CD4-positive, alpha-beta T cell (primary cell): ENCODE results near the gene BARHL1. TPM values are rescaled to one million over a fixed set of nuclear protein-coding genes. Genes with fewer than 3 reads are reported as not detected.

Experiments used
- ATAC-seq: fragments of 200-7000 bp; cut with Tn5 transposase; one replicate; pipeline ENCODE4 v1.10.0; 2022; ENCODE audit warnings: mild to moderate bottlenecking; ENCODE audit not compliant: poor library complexity
- CTCF ChIA-PET: fragments of 350-600 bp; sonication (Branson Sonifier 250); formaldehyde crosslinking; loops from one replicate; lab custom pipeline; 2021; ENCODE audit warnings: antibody characterized with exemption, inconsistent platforms; lab: Charles Lee
- POLR2A ChIA-PET: fragments of 350-600 bp; sonication (Branson Sonifier 250); formaldehyde crosslinking; loops from one replicate; lab custom pipeline; 2021; ENCODE audit warnings: antibody characterized with exemption, inconsistent platforms; lab: Charles Lee
- DNase-seq, 14 experiments: peaks; one replicate each; pipeline ENCODE4 v3.0.0-alpha.2; 2013 to 2020; ENCODE audit warnings: mixed read lengths in 2 of 14
- H3K27ac ChIP-seq, 2 donors: one replicate each; pipeline versions ENCODE4 v1.5.1 to v1.7.0; 2013; ENCODE audit warnings: low read length in 2 of 2, low read depth in 1 of 2, mild to moderate bottlenecking in 1 of 2
- H3K27me3 ChIP-seq, 2 experiments: 1 replicate in 1 of 2; 2 replicates in 1 of 2; pipeline versions ENCODE4 v1.6.1 to v1.7.0; 2013; ENCODE audit warnings: low read length in 2 of 2, control low read depth in 1 of 2, mild to moderate bottlenecking in 1 of 2, moderate library complexity in 1 of 2; ENCODE audit not compliant: insufficient read depth in 2 of 2, control insufficient read depth in 1 of 2
- H3K36me3 ChIP-seq: one replicate; pipeline ENCODE4 v1.6.1; 2013; ENCODE audit warnings: low read length, control low read depth; ENCODE audit not compliant: insufficient read depth
- H3K4me1 ChIP-seq: one replicate; pipeline ENCODE4 v1.6.1; 2013; ENCODE audit warnings: low read length, control low read depth; ENCODE audit not compliant: insufficient read depth
- H3K4me3 ChIP-seq: one replicate; pipeline ENCODE4 v1.5.1; 2013; ENCODE audit warnings: mild to moderate bottlenecking, low read length, moderate library complexity
- H3K9me3 ChIP-seq, 2 experiments: 1 replicate in 1 of 2; 2 replicates in 1 of 2; pipeline versions ENCODE4 v1.6.1 to v1.7.0; 2013; ENCODE audit warnings: low read length in 2 of 2, mild to moderate bottlenecking in 2 of 2, control low read depth in 1 of 2, moderate library complexity in 1 of 2; ENCODE audit not compliant: control insufficient read depth in 1 of 2, insufficient read depth in 1 of 2
- H3K27ac Mint-ChIP-seq: one replicate; pipeline ENCODE4 v1.8.0; 2020; ENCODE audit warnings: mixed read lengths
- H3K27me3 Mint-ChIP-seq: one replicate; pipeline ENCODE4 v1.8.0; 2021; ENCODE audit warnings: mixed read lengths
- H3K36me3 Mint-ChIP-seq: one replicate; pipeline ENCODE4 v1.8.0; 2021; ENCODE audit warnings: low read depth, mixed read lengths
- H3K4me1 Mint-ChIP-seq: one replicate; pipeline ENCODE4 v1.8.0; 2021; ENCODE audit warnings: low read depth, mixed read lengths
- H3K4me3 Mint-ChIP-seq: one replicate; pipeline ENCODE4 v1.8.0; 2020; ENCODE audit warnings: mild to moderate bottlenecking, mixed read lengths
- H3K9me3 Mint-ChIP-seq: one replicate; pipeline ENCODE4 v1.8.0; 2020; ENCODE audit warnings: mixed read lengths
- CTCF ChIP-seq: fragments of 200-600 bp; IDR thresholded peaks from one replicate; pipeline ENCODE4 v1.8.0; 2022; ENCODE audit warnings: antibody characterized with exemption, mild to moderate bottlenecking
- intact Hi-C, 2 experiments: fragments of 100-400 bp; cut with DNase I in 1 of 2; cut with micrococcal nuclease in 1 of 2; formaldehyde crosslinking; loops; one replicate each; pipeline versions ENCODE4 v1.15.1 to v1.9.0; 2023 to 2025; cut with DNase I, micrococcal nuclease
- total RNA-seq, 174 experiments: library from RNA in 2 of 174; stranded (reverse) in 2 of 174; gene quantifications; one replicate each; pipeline ENCODE4 v1.2.3 and lab custom pipeline; 2021 to 2026

Gene BARHL1
- total RNA-seq, 2 experiments from 2014 or later: not detected

GRCh38 chr9:132614324-132614723 is 31.9 kb downstream of the BARHL1 start:
- H3K9me3 ChIP-seq: no peaks in the 10 kb centered on the region
- Mint-ChIP-seq H3K4me1 (no peaks in the 10 kb centered on the region), H3K4me3 (no peak overlapping the region), H3K9me3 (no peaks in the 10 kb centered on the region), H3K27me3 (no peaks in the 10 kb centered on the region), H3K36me3 (peaks cover 99% of the 10 kb centered on the region), H3K27ac (no peak overlapping the region)
- peaks cover 88% of the 10 kb centered on the region for H3K36me3 ChIP-seq
- ATAC-seq: no peak
- TF ChIP-seq CTCF: no peak
- H3K27me3 ChIP-seq: no peaks in the 10 kb centered on the region
- no peak overlapping the region for H3K4me3 ChIP-seq
- DNase-seq: no peak
- H3K27ac ChIP-seq: no peak overlapping the region
- POLR2A ChIA-PET: no interaction called here
- no peaks in the 10 kb centered on the region for H3K4me1 ChIP-seq
- intact Hi-C loops: no loop called here
- CTCF ChIA-PET: no interaction called here

GRCh38 chr9:132615774-132616173 is 33.4 kb downstream of the BARHL1 start:
- Mint-ChIP-seq H3K27ac (no peak overlapping the region), H3K27me3 (no peaks in the 10 kb centered on the region), H3K4me3 (no peak overlapping the region), H3K9me3 (no peaks in the 10 kb centered on the region), H3K36me3 (peaks cover 98% of the 10 kb centered on the region), H3K4me1 (no peaks in the 10 kb centered on the region)
- Histone ChIP-seq H3K4me3 (no peak overlapping the region), H3K36me3 (peaks cover 77% of the 10 kb centered on the region), H3K27ac (no peak overlapping the region), H3K27me3 (no peaks in the 10 kb centered on the region), H3K4me1 (no peaks in the 10 kb centered on the region), H3K9me3 (no peaks in the 10 kb centered on the region)
- ChIA-PET CTCF (no interaction called here), POLR2A (no interaction called here)
- intact Hi-C loops: no loop called here
- no peak for TF ChIP-seq CTCF
- DNase-seq: no peak
- ATAC-seq: no peak

GRCh38 chr9:132616725-132617124 is 34.3 kb downstream of the BARHL1 start:
- no peaks in the 10 kb centered on the region for H3K27me3 ChIP-seq
- Mint-ChIP-seq H3K4me1 (no peaks in the 10 kb centered on the region), H3K9me3 (no peaks in the 10 kb centered on the region), H3K27me3 (no peaks in the 10 kb centered on the region), H3K4me3 (no peak overlapping the region), H3K27ac (no peak overlapping the region), H3K36me3 (peaks cover 92% of the 10 kb centered on the region)
- ChIA-PET POLR2A (no interaction called here), CTCF (no interaction called here)
- ATAC-seq (no peak), DNase-seq (no peak)
- intact Hi-C loops: no loop called here
- H3K9me3 ChIP-seq: no peaks in the 10 kb centered on the region
- H3K4me3 ChIP-seq: no peak overlapping the region
- H3K27ac ChIP-seq: no peak overlapping the region
- H3K36me3 ChIP-seq: peaks cover 67% of the 10 kb centered on the region
- no peak for TF ChIP-seq CTCF
- H3K4me1 ChIP-seq: no peaks in the 10 kb centered on the region
